Transverse colon (tissue), 4 donors: Measurements from ENCODE around the gene NR3C1. TPM values are rescaled to one million over a fixed set of nuclear protein-coding genes. Genes with fewer than 3 reads are reported as not detected.
"Not testable (repeated sequence)": the region's sequence is repeated elsewhere in the genome, so short reads cannot be mapped to it uniquely, and the experiment has no call there.

Experiments used
- DNase-seq: peaks from one replicate; pipeline ENCODE4 v3.0.0-alpha.2; 2019
- H3K27ac ChIP-seq, 4 donors: fragments of 200-600 bp; sonication (generic); 2 replicates each; pipeline ENCODE4 v1.5.1; 2016 to 2018; ENCODE audit warnings: inconsistent platforms in 4 of 4
- H3K27me3 ChIP-seq: fragments of 200-600 bp; sonication (generic); 2 replicates; pipeline ENCODE4 v1.5.1; 2017; ENCODE audit warnings: inconsistent platforms
- H3K36me3 ChIP-seq, 4 donors: fragments of 200-600 bp; sonication (generic); 2 replicates each; pipeline ENCODE4 v1.5.1; 2017 to 2019; ENCODE audit warnings: inconsistent platforms in 4 of 4
- H3K4me1 ChIP-seq, 4 donors: fragments of 200-600 bp; sonication (generic); 2 replicates each; pipeline ENCODE4 v1.5.1; 2017 to 2020; ENCODE audit warnings: inconsistent platforms in 4 of 4
- H3K4me3 ChIP-seq, 4 donors: fragments of 200-600 bp; sonication (generic); 1 replicate in 1 of 4; 2 replicates in 3 of 4; pipeline versions ENCODE4 v1.5.1 to v1.6.1; 2017 to 2019; ENCODE audit warnings: inconsistent platforms in 4 of 4
- H3K9me3 ChIP-seq, 2 donors: fragments of 200-600 bp; sonication (generic); 2 replicates each; pipeline ENCODE4 v1.5.1; 2017 to 2019; ENCODE audit warnings: inconsistent platforms in 2 of 2
- CTCF ChIP-seq, 5 experiments: fragments of 200-600 bp in 3 of 5; fragments of 450-650 bp in 2 of 5; sonication (generic) in 3 of 5; IDR thresholded peaks; 1 replicate in 2 of 5; 2 replicates in 3 of 5; pipeline ENCODE4 v1.5.1; 2016 to 2017; ENCODE audit warnings: antibody characterized with exemption in 5 of 5, inconsistent platforms in 3 of 5, mild to moderate bottlenecking in 2 of 5, moderate library complexity in 1 of 5
- EP300 ChIP-seq: sonication (generic); formaldehyde crosslinking; IDR thresholded peaks from one replicate; pipeline ENCODE4 v1.6.1; 2017; ENCODE audit warnings: antibody characterized with exemption, low read depth
- POLR2A ChIP-seq: fragments of 450-650 bp; IDR thresholded peaks from one replicate; pipeline ENCODE4 v1.6.1; 2016; ENCODE audit warnings: antibody characterized with exemption, mild to moderate bottlenecking, moderate library complexity
- POLR2AphosphoS5 ChIP-seq, 3 donors: sonication (generic); formaldehyde crosslinking; IDR thresholded peaks; one replicate each; pipeline ENCODE4 v1.6.1; 2016; ENCODE audit warnings: antibody characterized with exemption in 3 of 3
- WGBS, 2 donors: methylation state at CpG; one replicate each; pipeline ENCODE4 v1.1.5; 2018; ENCODE audit warnings: low coverage in 1 of 2; 5-methylcytosine and 5-hydroxymethylcytosine counted together
- in situ Hi-C, 4 donors: fragments of 200-750 bp; cut with MboI; loops; one replicate each; pipeline versions ENCODE4 v1.15.0 to v1.15.1; 2017; ENCODE audit warnings: low sequenced_read_pairs in 3 of 4, low pct_ligation_motif_present in 1 of 4, low pct_unique_long_range_greater_than_20kb in 1 of 4
- intact Hi-C: fragments of 100-400 bp; cut with DNase I; formaldehyde crosslinking; loops from one replicate; pipeline ENCODE4 v1.15.1; 2023; ENCODE audit warnings: low total_unique reads
- total RNA-seq, 4 donors: library from RNA; depleted of rRNA; stranded (reverse); fragments of >200 nt; gene quantifications; one replicate each; pipeline ENCODE4 v1.1.0, GENCODE V29; 2016

The NR3C1 gene
- total RNA-seq, 4 donors from 2014 or later: 8.4 to 37.7 (median 30.3) TPM

- no peak overlapping the region for H3K27ac ChIP-seq
- H3K27me3 ChIP-seq: no peaks in the 10 kb centered on the region
- intact Hi-C loops: no loop called here
Observed at GRCh38 chr5:143328589-143329220, 74.8 kb downstream of the NR3C1 start.

GRCh38 chr5:143325086-143325485, 78.4 kb downstream of the NR3C1 start:
- WGBS, 2 donors: 67 to 95% methylated on average over 4 of the region's 4 CpGs
- H3K36me3 ChIP-seq, H3K9me3 ChIP-seq, H3K4me3 ChIP-seq, H3K27me3 ChIP-seq, in situ Hi-C loops, H3K4me1 ChIP-seq, DNase-seq, intact Hi-C loops, H3K27ac ChIP-seq: not testable (repeated sequence)

More at GRCh38 chr5:143328589-143329220, 74.8 kb downstream of the NR3C1 start:
- in situ Hi-C loops: no loop called here
- peaks cover 0 to 8% (median 1%) of the 10 kb centered on the region in 4 donors for H3K4me1 ChIP-seq
- 86 to 95% methylated on average over 4 to 5 of the region's 5 CpGs for WGBS, 2 donors
- TF ChIP-seq POLR2AphosphoS5 (IDR thresholded peaks at IDR 0.05) (no peak), POLR2A (no peak), CTCF (IDR thresholded peaks at IDR 0.05) (no peak), EP300 (no peak)
- no peak for DNase-seq
- H3K9me3 ChIP-seq: no peaks in the 10 kb centered on the region
- H3K36me3 ChIP-seq: no peaks in the 10 kb centered on the region
- H3K4me3 ChIP-seq: no peak overlapping the region

GRCh38 chr5:143322931-143323630, 80.4 kb downstream of the NR3C1 start:
- in situ Hi-C loops, H3K36me3 ChIP-seq, DNase-seq, H3K4me1 ChIP-seq, H3K9me3 ChIP-seq, H3K27ac ChIP-seq, H3K27me3 ChIP-seq, H3K4me3 ChIP-seq: not testable (repeated sequence)
- intact Hi-C loops: loop anchor here (5.0 kb wide), 1 partner anchor 491 kb away; no protein-coding TSS in a partner anchor
- 94 to 100% methylated on average over 2 to 5 of the region's 5 CpGs for WGBS, 2 donors

- Histone ChIP-seq H3K4me1 (peaks cover 0 to 8% (median 3%) of the 10 kb centered on the region in 4 donors), H3K27ac (no peak overlapping the region), H3K4me3 (no peak overlapping the region), H3K9me3 (no peaks in the 10 kb centered on the region), H3K36me3 (no peaks in the 10 kb centered on the region), H3K27me3 (no peaks in the 10 kb centered on the region)
- in situ Hi-C loops: no loop called here
- 92 to 96% methylated on average over 1 of the region's 1 CpG for whole genome bisulfite sequencing, 2 donors
- intact Hi-C loops: loop anchor here (5.0 kb wide), 1 partner anchor 490 kb away; no protein-coding TSS in a partner anchor
- no peak for DNase-seq
- TF ChIP-seq POLR2AphosphoS5 (IDR thresholded peaks at IDR 0.05): no peak
- TF ChIP-seq EP300: no peak
- TF ChIP-seq POLR2A: no peak
- TF ChIP-seq CTCF (IDR thresholded peaks at IDR 0.05): no peak
Observed at GRCh38 chr5:143322176-143322575, 81.3 kb downstream of the NR3C1 start.

GRCh38 chr5:143319437-143320227, 83.9 kb downstream of the NR3C1 start:
- no peak overlapping the region for H3K27ac ChIP-seq
- TF ChIP-seq POLR2AphosphoS5 (IDR thresholded peaks at IDR 0.05): no peak
- no peak for TF ChIP-seq POLR2A
- no peak for TF ChIP-seq CTCF (IDR thresholded peaks at IDR 0.05)
- no peak for TF ChIP-seq EP300
- no peak for DNase-seq
- in situ Hi-C loops (no loop called here), intact Hi-C loops (loop anchor here (5.0 kb wide), 1 partner anchor 487 kb away; no protein-coding TSS in a partner anchor)
- 74 to 76% methylated on average over 5 of the region's 5 CpGs for WGBS, 2 donors
- no peaks in the 10 kb centered on the region for H3K9me3 ChIP-seq
- no peaks in the 10 kb centered on the region for H3K27me3 ChIP-seq
- H3K36me3 ChIP-seq: no peaks in the 10 kb centered on the region
- no peak overlapping the region for H3K4me3 ChIP-seq
- peaks cover 0 to 15% (median 3%) of the 10 kb centered on the region in 4 donors for H3K4me1 ChIP-seq
